Measurements from ENCODE around the gene ANKMY2.

Gene ANKMY2

GRCh38 chr7:16652240-16652583 is 6.7 kb upstream of the ANKMY2 start:
- no peak overlapping the region for H2BK12ac ChIP-seq (ENCODE audit: low read length in 2 of 2)

GRCh38 chr7:16651396-16652239 is 6.1 kb upstream of the ANKMY2 start:
- no peak overlapping the region for H2AK5ac ChIP-seq (ENCODE audit: low read length, severe bottlenecking)
- no peak overlapping the region for H4K91ac ChIP-seq (ENCODE audit: low read length)
- H3K4me1 ChIP-seq (ENCODE audit: control insufficient read depth, insufficient read depth, low read depth, low read length): no peaks in the 10 kb centered on the region
- no peaks in the 10 kb centered on the region for H3K36me3 ChIP-seq (ENCODE audit: control insufficient read depth in 1 of 2, insufficient read depth in 2 of 2, low read depth in 1 of 2, low read length in 2 of 2)
- H3K9ac ChIP-seq (ENCODE audit: low read length): no peak overlapping the region
- no peaks in the 10 kb centered on the region for H3K9me3 ChIP-seq (ENCODE audit: control insufficient read depth, low read length)
- H3K4me2 ChIP-seq (ENCODE audit: low read length, poor library complexity, severe bottlenecking): no peak overlapping the region
- H2BK15ac ChIP-seq (ENCODE audit: low read depth, poor library complexity, severe bottlenecking): no peak overlapping the region
- WGBS: 80% methylated on average over 5 of the region's 9 CpGs
- no peak overlapping the region for H4K8ac ChIP-seq (ENCODE audit: low read length)
- H3K27me3 ChIP-seq (ENCODE audit: control insufficient read depth in 1 of 2, insufficient read depth in 1 of 2, low read length in 2 of 2): no peaks in the 10 kb centered on the region
- DNase-seq: no peak
- no peak overlapping the region for H3K4me3 ChIP-seq (ENCODE audit: insufficient read depth in 1 of 2, low read depth in 1 of 2, low read length in 2 of 2)
- H3K18ac ChIP-seq (ENCODE audit: low read depth in 1 of 2, low read length in 2 of 2): no peak overlapping the region
- H2BK120ac ChIP-seq (ENCODE audit: low read depth, low read length): no peak overlapping the region
- H2BK5ac ChIP-seq (ENCODE audit: low read depth, low read length, poor library complexity, severe bottlenecking): no peak overlapping the region
- H3K23ac ChIP-seq (ENCODE audit: low read length in 2 of 2): no peak overlapping the region
- no peak overlapping the region for H3K27ac ChIP-seq (ENCODE audit: low read length, poor library complexity, severe bottlenecking)
- H3K14ac ChIP-seq (ENCODE audit: low read length in 2 of 2): no peak overlapping the region
- H2AFZ ChIP-seq (ENCODE audit: low read depth, low read length): no peak overlapping the region
- H3K4ac ChIP-seq (ENCODE audit: low read depth in 1 of 2, low read length in 2 of 2): no peak overlapping the region
- no peak overlapping the region for H2BK12ac ChIP-seq (ENCODE audit: low read length in 2 of 2)
- peaks cover 9% of the 10 kb centered on the region for H3K79me1 ChIP-seq (replicated peaks; ENCODE audit: low read length, poor library complexity, severe bottlenecking)

More at GRCh38 chr7:16652240-16652583, 6.7 kb upstream of the ANKMY2 start:
- no peak overlapping the region for H3K23ac ChIP-seq (ENCODE audit: low read length in 2 of 2)
- H3K18ac ChIP-seq (ENCODE audit: low read depth in 1 of 2, low read length in 2 of 2): no peak overlapping the region
- no peaks in the 10 kb centered on the region for H3K4me1 ChIP-seq (ENCODE audit: control insufficient read depth, insufficient read depth, low read depth, low read length)
- no peak overlapping the region for H3K14ac ChIP-seq (ENCODE audit: low read length in 2 of 2)
- H2BK5ac ChIP-seq (ENCODE audit: low read depth, low read length, poor library complexity, severe bottlenecking): no peak overlapping the region
- 95% methylated on average over 7 of the region's 7 CpGs for WGBS
- no peak overlapping the region for H2AK5ac ChIP-seq (ENCODE audit: low read length, severe bottlenecking)
- no peak overlapping the region for H2AFZ ChIP-seq (ENCODE audit: low read depth, low read length)
- H2BK120ac ChIP-seq (ENCODE audit: low read depth, low read length): no peak overlapping the region
- DNase-seq: no peak
- no peaks in the 10 kb centered on the region for H3K27me3 ChIP-seq (ENCODE audit: control insufficient read depth in 1 of 2, insufficient read depth in 1 of 2, low read length in 2 of 2)
- H3K9me3 ChIP-seq (ENCODE audit: control insufficient read depth, low read length): no peaks in the 10 kb centered on the region
- no peak overlapping the region for H4K8ac ChIP-seq (ENCODE audit: low read length)
- no peak overlapping the region for H3K4ac ChIP-seq (ENCODE audit: low read depth in 1 of 2, low read length in 2 of 2)
- H4K91ac ChIP-seq (ENCODE audit: low read length): no peak overlapping the region
- no peak overlapping the region for H3K4me2 ChIP-seq (ENCODE audit: low read length, poor library complexity, severe bottlenecking)
- no peak overlapping the region for H3K4me3 ChIP-seq (ENCODE audit: insufficient read depth in 1 of 2, low read depth in 1 of 2, low read length in 2 of 2)
- H3K27ac ChIP-seq (ENCODE audit: low read length, poor library complexity, severe bottlenecking): no peak overlapping the region
- H3K36me3 ChIP-seq (ENCODE audit: control insufficient read depth in 1 of 2, insufficient read depth in 2 of 2, low read depth in 1 of 2, low read length in 2 of 2): no peaks in the 10 kb centered on the region
- no peak overlapping the region for H2BK15ac ChIP-seq (ENCODE audit: low read depth, poor library complexity, severe bottlenecking)
- peaks cover 9% of the 10 kb centered on the region for H3K79me1 ChIP-seq (replicated peaks; ENCODE audit: low read length, poor library complexity, severe bottlenecking)
- H3K9ac ChIP-seq (ENCODE audit: low read length): no peak overlapping the region

GRCh38 chr7:16650266-16650665 is 4.7 kb upstream of the ANKMY2 start:
- H3K9me3 ChIP-seq (ENCODE audit: control insufficient read depth, low read length): no peaks in the 10 kb centered on the region
- no peak for DNase-seq
- no peak overlapping the region for H2BK12ac ChIP-seq (ENCODE audit: low read length in 2 of 2)
- H2AK5ac ChIP-seq (ENCODE audit: low read length, severe bottlenecking): no peak overlapping the region
- H3K4ac ChIP-seq (ENCODE audit: low read depth in 1 of 2, low read length in 2 of 2): no peak overlapping the region
- no peak overlapping the region for H3K18ac ChIP-seq (ENCODE audit: low read depth in 1 of 2, low read length in 2 of 2)
- no peak overlapping the region for H2BK120ac ChIP-seq (ENCODE audit: low read depth, low read length)
- WGBS: 100% methylated on average over 2 of the region's 2 CpGs
- H3K14ac ChIP-seq (ENCODE audit: low read length in 2 of 2): no peak overlapping the region
- no peak overlapping the region for H3K9ac ChIP-seq (ENCODE audit: low read length)
- peaks cover 11% of the 10 kb centered on the region for H3K79me1 ChIP-seq (replicated peaks; ENCODE audit: low read length, poor library complexity, severe bottlenecking)
- no peak overlapping the region for H4K8ac ChIP-seq (ENCODE audit: low read length)
- H3K27ac ChIP-seq (ENCODE audit: low read length, poor library complexity, severe bottlenecking): no peak overlapping the region
- no peak overlapping the region for H4K91ac ChIP-seq (ENCODE audit: low read length)
- H3K4me1 ChIP-seq (ENCODE audit: control insufficient read depth, insufficient read depth, low read depth, low read length): no peaks in the 10 kb centered on the region
- no peak overlapping the region for H3K23ac ChIP-seq (ENCODE audit: low read length in 2 of 2)
- no peaks in the 10 kb centered on the region for H3K27me3 ChIP-seq (ENCODE audit: control insufficient read depth in 1 of 2, insufficient read depth in 1 of 2, low read length in 2 of 2)
- H2BK15ac ChIP-seq (ENCODE audit: low read depth, poor library complexity, severe bottlenecking): no peak overlapping the region
- no peak overlapping the region for H3K4me3 ChIP-seq (ENCODE audit: insufficient read depth in 1 of 2, low read depth in 1 of 2, low read length in 2 of 2)
- H2BK5ac ChIP-seq (ENCODE audit: low read depth, low read length, poor library complexity, severe bottlenecking): no peak overlapping the region
- H3K36me3 ChIP-seq (ENCODE audit: control insufficient read depth in 1 of 2, insufficient read depth in 2 of 2, low read depth in 1 of 2, low read length in 2 of 2): no peaks in the 10 kb centered on the region
- H2AFZ ChIP-seq (ENCODE audit: low read depth, low read length): no peak overlapping the region
- no peak overlapping the region for H3K4me2 ChIP-seq (ENCODE audit: low read length, poor library complexity, severe bottlenecking)

- Histone ChIP-seq H4K91ac (ENCODE audit: low read length) (no peak overlapping the region), H3K36me3 (ENCODE audit: control insufficient read depth in 1 of 2, insufficient read depth in 2 of 2, low read depth in 1 of 2, low read length in 2 of 2) (no peaks in the 10 kb centered on the region), H3K14ac (ENCODE audit: low read length in 2 of 2) (no peak overlapping the region), H3K4ac (ENCODE audit: low read depth in 1 of 2, low read length in 2 of 2) (no peak overlapping the region), H3K4me2 (ENCODE audit: low read length, poor library complexity, severe bottlenecking) (no peak overlapping the region), H2AK5ac (ENCODE audit: low read length, severe bottlenecking) (no peak overlapping the region), H3K18ac (ENCODE audit: low read depth in 1 of 2, low read length in 2 of 2) (no peak overlapping the region), H2BK5ac (ENCODE audit: low read depth, low read length, poor library complexity, severe bottlenecking) (no peak overlapping the region), H2BK15ac (ENCODE audit: low read depth, poor library complexity, severe bottlenecking) (no peak overlapping the region), H2BK120ac (ENCODE audit: low read depth, low read length) (no peak overlapping the region), H3K9me3 (ENCODE audit: control insufficient read depth, low read length) (no peaks in the 10 kb centered on the region), H3K27ac (ENCODE audit: low read length, poor library complexity, severe bottlenecking) (no peak overlapping the region), H3K79me1 (replicated peaks; ENCODE audit: low read length, poor library complexity, severe bottlenecking) (peaks cover 11% of the 10 kb centered on the region), H2BK12ac (ENCODE audit: low read length in 2 of 2) (no peak overlapping the region), H3K4me3 (ENCODE audit: insufficient read depth in 1 of 2, low read depth in 1 of 2, low read length in 2 of 2) (no peak overlapping the region), H2AFZ (ENCODE audit: low read depth, low read length) (no peak overlapping the region), H4K8ac (ENCODE audit: low read length) (no peak overlapping the region), H3K27me3 (ENCODE audit: control insufficient read depth in 1 of 2, insufficient read depth in 1 of 2, low read length in 2 of 2) (no peaks in the 10 kb centered on the region), H3K9ac (ENCODE audit: low read length) (no peak overlapping the region), H3K23ac (ENCODE audit: low read length in 2 of 2) (no peak overlapping the region), H3K4me1 (ENCODE audit: control insufficient read depth, insufficient read depth, low read depth, low read length) (no peaks in the 10 kb centered on the region)
- 88% methylated on average over 1 of the region's 1 CpG for WGBS
- DNase-seq: no peak
These were observed 3.6 kb upstream of the ANKMY2 start for GRCh38 chr7:16649196-16649595.
